RWPE1 (cell line): Measurements from ENCODE around the gene NUTM1.

Experiments
- CTCF ChIA-PET: fragments of 350-600 bp; sonication (Branson Sonifier 250); formaldehyde crosslinking; extraction: SDS; loops from one replicate; lab custom pipeline; 2021; lab: Yijun Ruan, JAX
- POLR2A ChIA-PET: fragments of 400-600 bp; formaldehyde crosslinking; extraction: SDS; loops from one replicate; lab custom pipeline; 2020; ENCODE audit warnings: antibody characterized with exemption; ENCODE audit not compliant: low non-redundant PET; lab: Yijun Ruan, JAX
- DNase-seq: peaks from one replicate; pipeline ENCODE4 v3.0.0; 2012; ENCODE audit warnings: low spot score
- H3K27ac ChIP-seq: fragments of 450-650 bp; 2 replicates; pipeline ENCODE4 v1.5.1; 2017
- CTCF ChIP-seq: fragments of 450-650 bp; conservative IDR thresholded peaks from 2 replicates; pipeline ENCODE4 v1.5.1; 2017; ENCODE audit warnings: low read depth, mild to moderate bottlenecking

NUTM1 gene

GRCh38 chr15:34336231-34336990 is 6.7 kb upstream of the NUTM1 start:
- CTCF ChIA-PET: no interaction called here
- peak overlapping the region; percentile 80; the same call in 1 of the 2 replicates for H3K27ac ChIP-seq
- POLR2A ChIA-PET: no interaction called here

DNA sequence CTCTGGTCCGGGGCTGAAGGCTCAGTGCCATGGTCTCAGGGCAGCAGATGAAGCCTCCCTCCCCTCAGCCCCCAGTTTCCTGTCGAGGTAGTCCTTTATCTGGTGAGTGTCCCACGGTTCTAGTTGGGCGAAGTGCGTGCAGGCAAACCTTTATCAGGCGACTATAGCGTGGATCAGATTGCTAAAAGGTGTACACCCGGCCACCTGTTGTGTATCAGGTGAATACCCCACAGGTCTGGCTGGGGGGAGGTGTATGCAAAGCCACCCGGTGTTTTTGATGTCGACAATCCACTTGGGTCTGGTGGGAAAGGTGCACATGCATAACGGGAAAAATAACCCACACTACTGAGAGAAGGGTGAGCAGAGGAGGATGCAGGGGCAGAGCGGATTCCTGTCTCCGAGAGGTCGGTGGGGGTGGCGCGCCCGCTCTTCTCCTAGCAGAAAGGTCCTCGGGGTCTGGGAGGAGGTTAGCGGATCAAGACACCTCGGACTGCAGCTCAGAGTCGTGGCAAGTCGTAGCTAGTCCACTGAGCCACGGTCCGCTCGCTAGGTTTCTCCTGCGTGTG is 6.0 kb upstream of the NUTM1 start:
- H3K27ac ChIP-seq: peak overlapping the region; percentile 80
- ChIA-PET CTCF (interaction anchor here (0.7 kb wide), 1 partner anchor 30 kb away, joined by 3 read pairs; the partner anchor contains the start of gene LPCAT4), POLR2A (interaction anchor here (0.8 kb wide), 1 partner anchor 223 kb away, joined by 3 read pairs; no protein-coding TSS in a partner anchor)
- DNase-seq: no peak
- TF ChIP-seq CTCF: no peak

More at GRCh38 chr15:34336231-34336990, 6.7 kb upstream of the NUTM1 start:
- TF ChIP-seq CTCF: no peak
- DNase-seq: no peak

DNA sequence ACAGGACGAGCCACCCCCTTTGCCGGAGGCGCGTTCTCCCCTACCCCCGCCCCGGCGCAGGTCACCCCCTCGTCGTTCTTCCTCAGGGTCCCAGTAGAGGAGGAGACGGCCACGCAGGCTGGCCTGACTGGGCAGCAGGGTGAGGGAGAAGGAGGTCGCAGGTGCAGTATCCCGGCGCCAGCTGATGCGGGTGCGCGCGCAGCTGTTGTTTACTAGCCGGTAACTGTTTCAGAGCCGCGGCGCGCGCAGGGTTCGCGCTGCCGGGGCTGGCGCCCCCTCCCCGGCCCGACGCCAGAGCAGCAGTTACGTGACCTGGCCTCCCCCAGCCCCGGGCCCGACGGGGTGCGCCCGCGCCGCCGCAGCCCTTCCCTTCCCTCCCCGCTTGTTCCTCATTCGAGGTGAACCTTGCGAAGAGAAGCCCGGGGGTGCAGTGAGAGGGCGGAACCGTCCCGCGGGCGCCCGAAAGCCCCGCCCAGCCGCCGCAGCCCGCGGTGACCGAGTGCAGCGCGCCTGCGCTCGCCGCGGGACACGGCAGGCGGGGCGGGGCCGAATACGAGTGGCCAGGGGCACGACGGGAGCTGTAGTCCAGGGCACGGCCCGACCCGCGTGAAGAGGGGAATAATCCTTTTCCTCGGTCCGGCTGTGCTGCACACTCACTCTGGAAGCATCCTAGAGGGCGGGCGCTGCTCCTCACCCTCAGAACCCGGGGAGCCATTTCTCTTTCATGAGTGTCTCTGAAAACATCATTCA is 5.4 kb upstream of the NUTM1 start, which contains the start of gene SLC12A6:
SLC12A6 (minus strand) TSS at position 225 of the 750 bp plus-strand sequence. CDS start 1,101 bp downstream, outside the sequence.
- DNase-seq: peak; percentile 93
- ChIA-PET CTCF (interaction anchor here (0.7 kb wide), 1 partner anchor 29 kb away, joined by 3 read pairs; the partner anchor contains the start of gene LPCAT4), POLR2A (interaction anchor here (0.8 to 1.3 kb wide), 2 partner anchors 28 to 223 kb away, joined by 3 to 4 read pairs; no protein-coding TSS in a partner anchor)
- no peak for TF ChIP-seq CTCF
- peak within 1 kb of the TSS; percentile 80 for H3K27ac ChIP-seq

GRCh38 chr15:34338347-34338746 is 4.8 kb upstream of the NUTM1 start:
- CTCF ChIA-PET: no interaction called here
- POLR2A ChIA-PET: interaction anchor here (0.6 to 1.3 kb wide), 2 partner anchors 12 to 28 kb away, joined by 4 read pairs; no protein-coding TSS in a partner anchor
- no peak for TF ChIP-seq CTCF

DNA sequence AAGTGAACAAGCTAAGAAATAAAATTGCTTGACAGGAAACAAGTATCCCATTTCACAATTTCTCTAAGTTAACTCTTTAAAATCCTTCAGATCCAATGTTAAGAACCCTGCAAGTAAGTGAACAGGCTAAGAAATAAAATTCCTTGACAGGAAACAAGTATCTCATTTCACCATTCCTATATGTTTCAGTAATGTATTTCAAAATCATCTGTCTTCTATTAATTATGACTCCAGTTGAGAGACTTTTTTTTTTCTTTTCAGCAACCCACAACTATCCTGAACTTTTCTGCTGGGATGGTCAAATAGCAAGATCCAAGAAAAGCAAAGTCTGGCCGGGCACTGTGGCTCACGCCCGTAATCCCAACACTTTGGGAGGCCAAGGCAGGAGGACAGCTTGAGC is 3.2 kb upstream of the NUTM1 start:
- no peak for DNase-seq
- POLR2A ChIA-PET: no interaction called here
- H3K27ac ChIP-seq: peak overlapping the region; percentile 26; the same call in 1 of the 2 replicates
- TF ChIP-seq CTCF: no peak
- CTCF ChIA-PET: no interaction called here

More at GRCh38 chr15:34338347-34338746, 4.8 kb upstream of the NUTM1 start:
- DNase-seq: no peak
- H3K27ac ChIP-seq: peak overlapping the region; percentile 80
